Erythroblast (primary cell): ENCODE data around the gene TRMT2A.
"Not testable (repeated sequence)": the region's sequence is repeated elsewhere in the genome, so short reads cannot be mapped to it uniquely, and the experiment has no call there.

Experiments used
- DNase-seq, 2 experiments: peaks; one replicate each; lab custom pipeline; 2025; lab: John Stamatoyannopoulos, UW
- GATA1 ChIP-seq: IDR thresholded peaks from 2 replicates; pipeline ENCODE4 v1.6.1; 2011; ENCODE audit warnings: low read depth, mild to moderate bottlenecking, control low read depth, low read length, moderate library complexity
- POLR2A ChIP-seq: IDR thresholded peaks from 2 replicates; pipeline ENCODE4 v1.6.1; 2011; ENCODE audit warnings: mild to moderate bottlenecking, low read length

Gene TRMT2A

GRCh38 chr22:20116951-20117632 is at the start of gene TRMT2A:
Gene TRMT2A (minus strand): TSS chr22:20117226. CDS start chr22:20116906, 320 bp downstream.
- TF ChIP-seq GATA1 (no peak), POLR2A (peak; percentile 68)
- DNase-seq, result peak; percentile 99 to 100

DNA sequence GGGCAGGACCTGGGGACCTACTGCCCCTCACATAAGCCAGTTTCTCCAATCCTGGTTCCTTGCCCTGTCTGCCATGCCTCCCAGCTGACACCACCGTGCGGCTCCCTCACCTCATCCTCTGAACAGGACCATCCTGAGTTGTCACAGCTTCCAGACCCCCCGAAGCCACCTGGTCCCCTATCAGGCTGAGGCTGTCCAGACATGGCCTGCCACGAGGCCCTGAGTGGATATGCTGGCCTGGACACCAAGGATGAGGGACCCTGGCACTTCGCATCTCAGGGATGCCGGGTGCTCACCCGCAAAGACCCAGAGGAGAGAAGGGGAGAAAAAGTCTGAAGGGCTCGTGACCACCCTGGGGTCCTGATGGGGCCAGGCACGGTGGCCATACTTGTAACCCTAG is 49.7 kb upstream of the TRMT2A start:
- no peak for DNase-seq
- TF ChIP-seq POLR2A (no peak), GATA1 (no peak)

GRCh38 chr22:20165913-20166312 is 48.9 kb upstream of the TRMT2A start:
- TF ChIP-seq POLR2A, result no peak
- TF ChIP-seq GATA1, result no peak
- DNase-seq, result no peak

DNA sequence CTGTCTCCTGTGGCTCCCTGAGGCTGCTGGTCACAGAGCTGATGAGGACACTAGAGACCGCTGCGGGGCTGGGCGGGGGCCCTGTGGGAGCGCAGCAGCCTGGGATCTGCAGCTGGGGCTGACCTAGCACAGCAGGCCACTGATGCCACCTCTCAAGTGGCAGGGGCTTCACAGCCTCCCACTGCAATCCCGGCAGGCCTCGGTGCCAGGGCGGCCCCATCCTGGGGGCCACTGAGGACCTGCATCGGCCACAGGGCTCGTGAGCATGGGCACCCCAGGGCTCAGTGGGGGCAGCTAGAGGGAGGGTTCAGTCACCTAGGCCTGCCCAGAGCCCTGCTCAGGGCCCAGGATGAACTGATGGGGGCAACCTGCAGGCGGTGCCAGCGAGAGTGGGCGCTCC is 48.4 kb upstream of the TRMT2A start:
- DNase-seq, result no peak
- TF ChIP-seq GATA1, result no peak
- TF ChIP-seq POLR2A, result no peak

DNA sequence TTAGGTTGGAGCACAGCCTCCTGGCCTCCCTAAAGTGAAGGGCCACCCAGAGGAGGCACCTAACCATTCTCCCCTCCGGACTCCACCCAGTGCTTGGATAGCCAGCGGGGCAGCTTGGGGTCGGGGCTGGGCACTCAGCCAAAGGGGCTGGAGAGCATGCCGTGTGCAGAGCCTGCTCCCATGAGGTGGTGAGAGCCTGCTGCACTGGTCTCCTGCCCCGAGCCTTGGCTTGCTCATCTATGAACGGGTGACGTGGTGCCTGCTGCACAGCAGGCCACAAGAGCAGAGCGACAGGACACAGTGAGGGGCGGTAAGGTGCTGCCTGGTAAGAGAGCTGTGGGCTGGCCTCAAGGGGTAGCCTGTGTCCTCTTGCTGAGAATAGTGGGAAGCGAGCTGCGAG is 47.8 kb upstream of the TRMT2A start:
- TF ChIP-seq POLR2A (no peak), GATA1 (no peak)
- no peak for DNase-seq

DNA sequence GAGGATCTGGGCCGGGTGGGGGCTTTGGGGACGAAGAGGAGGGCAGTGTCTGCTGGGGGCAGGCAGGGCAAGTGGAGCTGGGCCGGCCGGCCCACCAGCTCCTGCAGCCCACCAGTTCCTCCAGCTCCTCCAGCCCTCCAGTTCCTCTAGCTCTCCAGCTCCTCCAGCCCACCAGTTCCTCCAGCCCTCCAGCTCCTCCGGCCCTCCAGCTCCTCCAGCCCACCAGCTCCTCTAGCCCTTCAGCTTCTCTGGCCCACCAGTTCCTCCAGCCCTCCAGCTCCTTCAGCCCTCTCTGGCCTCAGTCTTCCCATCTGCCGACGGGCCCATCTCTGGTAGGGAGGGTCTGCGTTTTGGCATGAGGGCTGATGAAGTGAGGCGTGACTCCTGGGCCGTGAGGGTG is 43.0 kb upstream of the TRMT2A start:
- TF ChIP-seq GATA1, result no peak
- no peak for DNase-seq

GRCh38 chr22:20159531-20159930 is 42.5 kb upstream of the TRMT2A start:
- not testable (repeated sequence) for DNase-seq

GRCh38 chr22:20159076-20159475 is 42.0 kb upstream of the TRMT2A start:
- DNase-seq, result no peak
- TF ChIP-seq POLR2A (no peak), GATA1 (no peak)

GRCh38 chr22:20158391-20159036 is 41.5 kb upstream of the TRMT2A start:
- TF ChIP-seq POLR2A (no peak), GATA1 (no peak)
- no peak for DNase-seq

DNA sequence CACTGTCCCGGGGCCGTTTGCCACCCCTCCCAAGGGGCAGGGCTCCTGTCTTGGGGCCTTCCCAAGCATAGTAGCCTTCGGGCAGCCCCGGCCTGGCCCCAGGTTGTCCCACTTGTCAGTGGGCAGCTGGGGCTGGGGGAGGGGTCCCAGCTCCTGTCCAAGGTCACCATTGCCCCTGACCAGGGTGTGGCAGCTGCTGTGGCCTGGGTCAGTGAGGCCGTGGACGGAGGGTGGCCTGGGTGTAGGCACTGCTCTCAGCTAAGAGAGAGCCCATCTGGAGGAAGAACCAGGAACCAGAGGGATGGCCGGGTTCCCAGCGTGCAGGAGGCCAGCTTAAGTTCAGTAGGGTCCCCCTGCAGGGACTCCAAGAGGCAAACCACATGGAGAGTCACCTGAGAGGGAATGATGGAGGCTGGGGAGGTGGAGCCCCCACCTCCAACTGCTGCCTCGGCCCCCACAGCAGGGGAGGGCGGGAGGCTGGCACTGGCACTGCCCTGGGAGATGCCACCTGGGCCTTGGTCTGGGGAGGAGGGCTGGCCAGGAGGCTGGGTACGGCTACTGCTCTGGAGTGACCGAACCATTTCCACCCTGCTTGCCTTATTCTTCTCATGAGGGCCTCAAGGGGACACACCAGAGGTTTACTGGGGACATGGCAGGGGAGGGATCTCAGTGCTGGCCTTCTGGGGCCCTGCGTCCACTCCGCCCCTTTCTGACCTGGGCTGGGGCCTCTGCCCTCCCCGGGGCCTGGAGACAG is 40.6 kb upstream of the TRMT2A start:
- DNase-seq, result no peak
- TF ChIP-seq POLR2A (no peak), GATA1 (no peak)

GRCh38 chr22:20156611-20157429 is 39.8 kb upstream of the TRMT2A start:
- peak; percentile 78 to 91 for DNase-seq
- TF ChIP-seq POLR2A (no peak), GATA1 (no peak)

DNA sequence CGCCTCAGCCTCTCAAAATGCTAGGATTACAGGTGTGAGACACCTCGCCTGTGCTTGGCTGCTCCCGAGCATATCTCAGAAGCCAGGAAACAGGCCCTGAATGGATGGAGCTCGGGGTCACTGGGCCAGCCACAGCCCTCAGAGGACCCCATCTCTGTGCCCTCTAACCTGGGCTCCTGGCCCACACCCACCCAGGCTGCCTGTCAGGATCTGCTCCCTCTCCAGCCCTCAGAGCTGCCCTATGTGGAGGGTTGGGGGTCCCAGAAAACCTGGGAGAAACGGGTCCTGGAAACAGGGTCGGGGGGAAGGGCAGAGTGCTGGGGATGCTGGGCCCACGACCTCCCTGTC is 39.0 kb upstream of the TRMT2A start:
- TF ChIP-seq POLR2A (no peak), GATA1 (no peak)
- DNase-seq, result no peak

GRCh38 chr22:20155330-20156041 is 38.5 kb upstream of the TRMT2A start:
- TF ChIP-seq GATA1, result no peak
- TF ChIP-seq POLR2A, result no peak
- no peak for DNase-seq
